WTC11 (cell line): ENCODE measurements around the gene FTCD. TPM values are rescaled to one million over a fixed set of nuclear protein-coding genes. Genes with fewer than 3 reads are reported as not detected.

Experiments used
- ATAC-seq: fragments of 200-7000 bp; cut with Tn5 transposase; 2 replicates; pipeline ENCODE4 v1.10.0; 2021; ENCODE audit warnings: mild to moderate bottlenecking, moderate library complexity
- CTCF ChIA-PET: fragments of 300-600 bp; sonication (Branson Sonifier 250); formaldehyde crosslinking; loops from one replicate; lab custom pipeline; 2021; ENCODE audit warnings: antibody characterized with exemption; lab: Charles Lee
- POLR2A ChIA-PET: fragments of 350-600 bp; sonication (Branson Sonifier 250); formaldehyde crosslinking; loops from one replicate; lab custom pipeline; 2021; ENCODE audit warnings: antibody characterized with exemption; lab: Charles Lee
- DNase-seq: peaks from one replicate; pipeline ENCODE4 v3.0.0; 2021; ENCODE audit warnings: low spot score
- H3K27ac Mint-ChIP-seq: 2 replicates; pipeline ENCODE4 v1.8.0; 2021; ENCODE audit warnings: mixed read lengths
- H3K27me3 Mint-ChIP-seq: 2 replicates; pipeline ENCODE4 v1.8.0; 2021; ENCODE audit warnings: low read depth, mild to moderate bottlenecking, moderate library complexity, mixed read lengths
- H3K36me3 Mint-ChIP-seq: 2 replicates; pipeline ENCODE4 v1.8.0; 2021; ENCODE audit warnings: mixed read lengths
- H3K4me1 Mint-ChIP-seq: 2 replicates; pipeline ENCODE4 v1.8.0; 2022; ENCODE audit warnings: mixed read lengths
- H3K4me3 Mint-ChIP-seq: 2 replicates; pipeline ENCODE4 v1.8.0; 2021; ENCODE audit warnings: mild to moderate bottlenecking, moderate library complexity, mixed read lengths
- H3K9me3 Mint-ChIP-seq: 2 replicates; pipeline ENCODE4 v1.8.0; 2021; ENCODE audit warnings: mixed read lengths
- CBFB ChIP-seq: sonication (generic); formaldehyde crosslinking; IDR thresholded peaks from 2 replicates; pipeline ENCODE4 v1.8.1; 2022; ENCODE audit warnings: mild to moderate bottlenecking, low read depth, missing genetic modification reagents
- ELF4 ChIP-seq: sonication (generic); formaldehyde crosslinking; IDR thresholded peaks from 2 replicates; pipeline ENCODE4 v1.8.1; 2022; ENCODE audit warnings: low read depth, mild to moderate bottlenecking, moderate library complexity, missing genetic modification reagents
- FOXK1 ChIP-seq: sonication (generic); formaldehyde crosslinking; IDR thresholded peaks from 2 replicates; pipeline ENCODE4 v1.8.0; 2022; ENCODE audit warnings: mild to moderate bottlenecking, moderate library complexity, missing genetic modification reagents
- FOXP4 ChIP-seq: sonication (generic); formaldehyde crosslinking; IDR thresholded peaks from 2 replicates; pipeline ENCODE4 v1.8.0; 2022; ENCODE audit warnings: mild to moderate bottlenecking, missing genetic modification reagents
- NFATC4 ChIP-seq: fragments of 250-450 bp; sonication (Bioruptor Pico); IDR thresholded peaks from 2 replicates; pipeline ENCODE4 v1.9.0; 2021; ENCODE audit warnings: mild to moderate bottlenecking
- NFE2L1 ChIP-seq: sonication (generic); formaldehyde crosslinking; IDR thresholded peaks from 2 replicates; pipeline ENCODE4 v1.8.1; 2023; ENCODE audit warnings: missing genetic modification reagents
- PREB ChIP-seq: sonication (generic); formaldehyde crosslinking; IDR thresholded peaks from 2 replicates; pipeline ENCODE4 v1.8.1; 2022; ENCODE audit warnings: mild to moderate bottlenecking, missing genetic modification reagents, moderate library complexity, borderline replicate concordance
- SP1 ChIP-seq: sonication (generic); formaldehyde crosslinking; conservative IDR thresholded peaks from 2 replicates; pipeline ENCODE4 v1.8.1; 2022; ENCODE audit warnings: missing genetic modification reagents
- TP53 ChIP-seq: sonication (generic); formaldehyde crosslinking; IDR thresholded peaks from 2 replicates; pipeline ENCODE4 v1.8.1; 2023; ENCODE audit warnings: mild to moderate bottlenecking, missing genetic modification reagents
- USF1 ChIP-seq: sonication (generic); formaldehyde crosslinking; IDR thresholded peaks from 2 replicates; pipeline ENCODE4 v1.8.0; 2022; ENCODE audit warnings: mild to moderate bottlenecking, missing genetic modification reagents
- ZMAT4 ChIP-seq: fragments of 250-450 bp; sonication (Bioruptor Pico); IDR thresholded peaks from 2 replicates; pipeline ENCODE4 v1.9.0; 2021; ENCODE audit warnings: mild to moderate bottlenecking
- ZNF121 ChIP-seq: sonication (generic); formaldehyde crosslinking; IDR thresholded peaks from 2 replicates; pipeline ENCODE4 v1.8.0; 2023; ENCODE audit warnings: missing genetic modification reagents
- ZNF416 ChIP-seq: fragments of 250-450 bp; sonication (Bioruptor Pico); IDR thresholded peaks from 2 replicates; pipeline ENCODE4 v1.9.0; 2021; ENCODE audit warnings: mild to moderate bottlenecking, inconsistent platforms
- total RNA-seq: library from RNA; stranded (reverse); gene quantifications from 3 replicates; pipeline ENCODE4 v1.2.3, GENCODE V29; 2021

The FTCD gene
- total RNA-seq, 1 experiment from 2014 or later: 6.1 TPM

GRCh38 chr21:46128106-46128932 is 27.1 kb downstream of the FTCD start:
- no peak for TF ChIP-seq USF1 (CRISPR knock-in tag)
- TF ChIP-seq NFE2L1 (CRISPR knock-in tag): no peak
- TF ChIP-seq ZMAT4 (CRISPR knock-in tag): no peak
- no peak for TF ChIP-seq ZNF416 (CRISPR knock-in tag)
- TF ChIP-seq FOXP4 (CRISPR knock-in tag): no peak
- no peak for TF ChIP-seq NFATC4 (CRISPR knock-in tag)
- no peak for TF ChIP-seq PREB (CRISPR knock-in tag)
- TF ChIP-seq FOXK1: no peak
- no peak for TF ChIP-seq TP53
- peak overlapping the region; percentile 68; the same call in 1 of the 2 replicates for H3K27ac Mint-ChIP-seq
- no peak for DNase-seq
- POLR2A ChIA-PET: interaction anchor here (0.8 kb wide), 1 partner anchor 15 kb away, joined by 3 read pairs; no protein-coding TSS in a partner anchor
- no peak overlapping the region for H3K4me3 Mint-ChIP-seq
- peaks cover 9% of the 10 kb centered on the region; the same call in 1 of the 2 replicates for H3K36me3 Mint-ChIP-seq
- H3K9me3 Mint-ChIP-seq: no peaks in the 10 kb centered on the region
- H3K27me3 Mint-ChIP-seq: no peaks in the 10 kb centered on the region; the same call in 1 of the 2 replicates
- no peak for ATAC-seq
- CTCF ChIA-PET: interaction anchor here (1.1 to 3.7 kb wide), 6 partner anchors 13 to 157 kb away, joined by 3 to 40 read pairs (median 5); no protein-coding TSS in a partner anchor
- no peaks in the 10 kb centered on the region for H3K4me1 Mint-ChIP-seq

- Mint-ChIP-seq H3K4me3 (no peak overlapping the region), H3K27me3 (no peaks in the 10 kb centered on the region; the same call in 1 of the 2 replicates), H3K4me1 (no peaks in the 10 kb centered on the region), H3K36me3 (peaks cover 9% of the 10 kb centered on the region; the same call in 1 of the 2 replicates), H3K9me3 (no peaks in the 10 kb centered on the region), H3K27ac (no peak overlapping the region; the same call in 1 of the 2 replicates)
- ATAC-seq: no peak
- ChIA-PET POLR2A (no interaction called here), CTCF (interaction anchor here (1.0 to 3.7 kb wide), 3 partner anchors 16 to 156 kb away, joined by 3 to 40 read pairs (median 18); no protein-coding TSS in a partner anchor)
- TF ChIP-seq ELF4 (CRISPR knock-in tag): no peak
- no peak for TF ChIP-seq CBFB (CRISPR knock-in tag)
- TF ChIP-seq TP53: no peak
- TF ChIP-seq SP1 (CRISPR knock-in tag): no peak
- no peak for TF ChIP-seq ZNF121 (CRISPR knock-in tag)
- DNase-seq: peak; percentile 9
Measured at GRCh38 chr21:46127239-46128105, 27.9 kb downstream of the FTCD start.
